Activated naive CD4-positive, alpha-beta T cell (primary cell): ENCODE measurements around the gene GPR137B.

Experiments
- DNase-seq, 4 experiments: peaks; one replicate each; lab custom pipeline; 2025; lab: John Stamatoyannopoulos, UW

The GPR137B gene

DNA sequence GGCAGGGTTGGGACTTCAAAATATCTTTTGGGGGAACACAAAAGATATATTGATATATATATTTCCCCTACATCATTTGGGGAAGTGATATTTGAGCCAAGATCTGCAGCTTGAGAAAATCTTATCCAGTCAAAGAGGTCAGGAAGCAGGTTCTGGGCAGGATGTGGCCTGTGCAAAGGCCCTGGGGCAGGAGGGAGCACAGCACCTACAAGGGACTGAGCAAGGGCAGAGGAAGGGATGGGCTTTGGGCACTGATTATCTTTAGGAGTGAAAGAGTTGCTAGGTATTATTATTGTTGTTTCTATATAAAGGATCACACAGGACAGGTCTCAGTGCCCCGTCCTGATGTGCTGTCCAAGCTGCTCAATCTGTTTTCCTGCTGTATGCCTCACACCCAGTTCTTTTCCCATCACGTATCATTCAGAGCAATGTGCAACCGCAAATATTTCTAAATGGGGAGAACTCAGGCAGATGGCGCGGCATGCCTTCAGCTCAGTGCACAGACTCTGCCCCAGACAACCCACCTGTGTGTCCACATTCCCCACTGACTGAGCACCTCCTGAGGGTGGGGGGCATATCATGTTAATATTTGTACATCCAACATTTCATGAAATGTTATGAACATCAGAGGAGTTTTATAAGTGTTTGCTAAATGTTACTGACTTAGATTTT, 28.1 kb upstream of the GPR137B start:
- DNase-seq, result no peak

DNA sequence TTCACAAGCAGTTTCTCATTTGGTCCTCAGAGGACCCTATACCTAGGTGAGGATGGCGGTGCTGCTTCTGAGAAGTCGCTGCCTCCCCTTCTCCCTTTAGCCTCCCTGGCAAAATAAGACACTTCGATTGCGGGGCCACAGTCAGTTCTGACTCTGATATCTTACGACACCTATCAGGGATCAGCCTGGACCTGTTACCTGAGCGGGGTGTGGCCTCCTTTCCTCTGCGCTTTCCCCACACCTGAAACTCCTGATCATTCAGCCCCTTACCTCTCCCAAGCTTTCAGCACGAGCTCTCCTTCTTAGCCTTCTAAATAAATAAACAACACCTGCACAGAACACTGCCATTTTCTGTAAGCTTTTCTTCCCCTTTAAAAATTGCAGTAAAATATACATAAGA, 24.6 kb upstream of the GPR137B start:
- no peak for DNase-seq

- DNase-seq, result no peak
These were observed 22.3 kb upstream of the GPR137B start for GRCh38 chr1:236119943-236120484.

GRCh38 chr1:236120721-236121153, 21.6 kb upstream of the GPR137B start:
- no peak for DNase-seq

GRCh38 chr1:236122176-236122575, 20.2 kb upstream of the GPR137B start:
- DNase-seq, result no peak

DNA sequence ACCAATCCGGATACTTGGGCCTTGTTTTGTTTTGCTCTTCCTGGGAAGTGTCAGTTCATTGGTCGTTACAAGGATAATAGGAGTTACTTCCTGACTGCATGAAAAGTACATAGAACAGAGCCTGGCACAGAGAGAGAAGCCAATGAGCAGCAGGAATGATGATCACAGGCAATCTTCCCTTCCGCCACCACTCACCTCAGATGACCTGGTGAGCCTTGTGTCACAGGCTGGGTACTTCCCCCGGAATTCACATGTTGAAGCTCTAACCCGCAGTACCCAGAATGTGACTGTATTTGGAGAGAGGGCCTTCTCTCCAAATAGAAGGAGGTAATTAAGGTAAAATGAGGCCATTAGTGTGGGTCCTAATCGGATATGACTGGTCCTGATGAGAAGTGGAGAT, 18.8 kb upstream of the GPR137B start:
- no peak for DNase-seq

GRCh38 chr1:236124965-236125364, 17.4 kb upstream of the GPR137B start:
- DNase-seq, result no peak

DNA sequence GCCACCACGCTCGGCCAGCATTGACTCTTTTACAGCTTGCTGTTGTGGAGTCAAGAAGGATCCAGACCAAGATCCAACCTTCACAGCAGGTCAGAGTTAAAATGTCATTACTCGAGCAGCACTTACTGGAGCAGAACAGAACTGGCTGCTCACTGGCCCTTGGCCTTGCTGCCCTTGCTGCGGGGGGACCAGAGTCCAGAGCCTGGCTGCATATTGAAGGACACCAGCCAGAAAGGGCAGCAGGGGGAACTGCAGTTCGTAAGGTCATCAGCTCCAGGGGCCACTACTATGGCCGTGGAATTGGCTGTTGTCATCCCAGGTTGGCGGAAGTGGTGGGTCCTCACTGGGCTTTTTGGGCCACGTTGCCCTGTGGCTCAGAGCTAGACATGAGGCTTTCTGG, 15.3 kb upstream of the GPR137B start:
- no peak for DNase-seq

GRCh38 chr1:236128646-236129178, 13.6 kb upstream of the GPR137B start:
- DNase-seq, result no peak

- no peak for DNase-seq
These were observed 13.0 kb upstream of the GPR137B start for GRCh38 chr1:236129306-236129705.

DNA sequence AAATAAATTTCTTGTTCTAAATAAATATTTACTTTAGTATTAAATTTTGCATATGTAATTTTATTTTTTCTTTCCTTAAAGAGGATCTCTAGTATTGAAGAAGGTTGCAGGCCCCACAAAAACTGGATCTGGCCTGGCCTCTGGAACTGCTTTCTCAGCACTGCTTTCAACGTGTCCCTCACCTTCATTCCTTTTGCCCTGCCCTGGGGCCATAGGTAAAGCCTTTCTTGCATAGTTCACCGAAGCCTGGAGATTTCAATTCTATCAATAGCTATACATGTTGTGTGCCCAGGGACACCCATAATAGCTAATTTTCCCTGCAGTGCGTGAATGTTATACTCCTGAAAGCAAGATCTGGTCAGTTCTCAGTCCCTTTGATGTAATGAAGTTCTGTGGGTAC, 12.0 kb upstream of the GPR137B start:
- DNase-seq, result no peak

DNA sequence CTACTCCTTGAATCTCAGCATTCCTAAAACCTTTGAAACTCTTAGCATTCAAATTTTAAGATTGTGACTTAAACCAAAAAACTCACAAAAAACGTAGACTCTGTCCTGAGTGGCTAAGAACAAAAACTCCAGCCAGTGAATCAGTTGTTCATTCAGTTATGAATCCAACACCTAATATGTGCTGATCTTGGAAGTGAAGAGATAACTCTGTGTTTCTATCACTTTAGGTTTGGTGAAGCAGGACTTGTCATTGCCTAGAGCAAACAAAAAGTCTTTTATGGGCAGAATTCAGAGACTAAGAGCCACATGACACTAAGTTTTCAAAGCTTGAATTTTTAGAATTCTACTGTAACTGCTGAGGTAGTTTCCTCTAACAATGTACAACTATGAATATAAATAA, 10.4 kb upstream of the GPR137B start:
- no peak for DNase-seq

GRCh38 chr1:236132420-236133046, 9.8 kb upstream of the GPR137B start:
- DNase-seq, result no peak

GRCh38 chr1:236133339-236133738, 9.0 kb upstream of the GPR137B start:
- DNase-seq, result no peak

GRCh38 chr1:236133802-236134201, 8.5 kb upstream of the GPR137B start:
- no peak for DNase-seq

DNA sequence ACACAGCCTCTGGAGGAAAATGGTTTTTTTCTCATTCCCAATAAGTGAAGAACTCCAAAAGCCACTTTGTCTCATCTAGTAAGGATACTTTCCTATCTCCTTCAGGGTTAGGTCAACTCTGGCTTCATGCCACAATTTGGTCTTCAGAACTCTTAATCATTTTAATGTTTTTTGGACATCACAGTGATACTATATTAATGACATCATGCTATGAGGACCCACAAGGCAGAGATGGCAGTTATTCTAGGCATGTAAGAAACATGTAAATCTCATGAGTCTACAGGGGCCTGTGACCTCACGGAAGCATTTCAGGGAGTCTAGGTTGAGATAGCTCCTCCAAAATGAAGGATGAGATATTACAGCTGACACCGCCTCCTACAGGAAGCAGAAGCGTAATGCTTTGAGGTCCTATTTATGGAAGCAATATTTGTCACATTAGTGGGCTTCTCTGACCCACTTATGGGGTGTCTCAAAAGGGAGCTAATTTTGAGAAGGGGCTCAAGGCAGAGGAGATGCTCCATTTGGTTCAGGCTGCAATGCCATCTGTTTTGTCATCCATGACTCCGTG, 5.0 kb upstream of the GPR137B start:
- DNase-seq, result no peak

DNA sequence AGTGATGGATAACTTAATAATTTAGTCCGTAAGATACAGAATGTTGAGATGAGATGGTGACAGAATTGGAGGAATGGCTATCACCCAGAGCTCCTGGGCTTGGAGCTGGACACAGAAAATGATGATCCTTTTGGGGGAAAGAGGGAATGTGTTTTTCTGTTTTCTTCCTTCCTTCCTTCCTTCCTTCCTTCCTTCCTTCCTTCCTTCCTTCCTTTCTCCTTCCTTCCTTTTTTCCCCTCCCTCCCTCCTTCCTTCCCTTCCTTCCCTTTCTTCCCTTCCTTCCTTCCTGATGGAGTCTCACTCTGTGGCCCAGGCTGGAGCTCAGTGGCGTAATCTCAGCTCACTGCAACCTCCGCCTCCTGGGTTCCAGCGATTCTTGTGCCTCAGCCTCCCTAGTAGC, 2.8 kb upstream of the GPR137B start:
- DNase-seq, result no peak

DNA sequence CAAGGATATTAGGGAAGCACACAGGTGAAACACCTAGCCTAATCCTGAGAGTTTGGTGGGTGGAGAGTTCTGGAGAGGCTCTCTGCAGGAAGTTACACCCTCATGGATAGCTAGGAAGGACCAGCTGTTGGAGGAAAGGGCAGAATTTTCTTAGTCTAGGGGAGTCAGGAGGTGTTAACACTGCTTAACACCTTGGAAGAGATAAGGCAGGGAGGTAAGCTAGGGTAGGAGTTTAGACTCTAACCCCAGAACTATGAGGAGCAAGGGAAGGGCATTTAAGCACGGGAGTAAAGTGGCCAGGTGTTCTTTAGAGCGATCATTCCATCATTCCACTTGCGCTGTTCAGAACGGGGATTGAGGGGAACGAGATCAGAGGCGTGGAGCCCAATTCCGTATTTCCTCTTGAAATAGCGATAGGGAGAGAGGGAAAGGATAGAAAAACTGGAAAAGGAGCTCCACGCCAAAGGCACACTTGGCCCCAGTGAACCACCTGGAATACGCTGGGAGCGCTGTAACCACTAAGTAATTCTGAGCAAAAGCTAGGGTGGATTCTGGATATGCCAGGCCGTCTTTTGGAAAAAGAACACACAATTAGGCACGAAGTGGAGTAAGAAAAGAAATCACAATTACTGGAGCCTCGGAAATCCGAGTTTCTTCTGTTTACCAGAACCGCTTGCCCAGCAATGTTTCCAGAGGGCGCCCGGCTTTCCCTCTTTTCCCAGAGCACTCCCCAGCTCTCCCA, 1.5 kb upstream of the GPR137B start:
- no peak for DNase-seq

GRCh38 chr1:236141447-236142252, 689 bp upstream of the GPR137B start:
- DNase-seq, result peak in 1 of 4 experiments; percentile 27

GRCh38 chr1:236143104-236143948, 987 bp downstream of the GPR137B start:
- DNase-seq, result peak in 1 of 4 experiments; percentile 9

- DNase-seq, result no peak
These were observed 1.7 kb downstream of the GPR137B start for GRCh38 chr1:236144033-236144432.
